Gastrocnemius medialis (tissue), 4 donors: ENCODE results near the gene PLK3. TPM values are rescaled to one million over a fixed set of nuclear protein-coding genes. Genes with fewer than 3 reads are reported as not detected.

Experiments
- ATAC-seq, 2 donors: fragments of 150-250 bp; one replicate each; pipeline ENCODE4 v1.9.1; 2016
- DNase-seq, 2 donors: peaks; one replicate each; pipeline ENCODE4 v3.0.0-alpha.2; 2019
- H3K27ac ChIP-seq, 4 donors: fragments of 200-600 bp; sonication (generic); 1 replicate in 1 of 4; 2 replicates in 3 of 4; pipeline ENCODE4 v1.5.1; 2016 to 2018; ENCODE audit warnings: mild to moderate bottlenecking in 2 of 4, moderate library complexity in 1 of 4
- H3K27me3 ChIP-seq, 3 donors: fragments of 200-600 bp; sonication (generic) in 2 of 3; 1 replicate in 1 of 3; 2 replicates in 2 of 3; pipeline versions ENCODE4 v1.5.1 to v1.6.0; 2016 to 2019; ENCODE audit warnings: mild to moderate bottlenecking in 1 of 3, moderate library complexity in 1 of 3
- H3K36me3 ChIP-seq, 2 donors: fragments of 200-600 bp; sonication (generic) in 1 of 2; one replicate each; pipeline ENCODE4 v1.5.1; 2017 to 2018
- H3K4me1 ChIP-seq, 2 donors: fragments of 200-600 bp; sonication (generic) in 1 of 2; one replicate each; pipeline ENCODE4 v1.5.1; 2016 to 2017; ENCODE audit warnings: mild to moderate bottlenecking in 2 of 2
- H3K4me3 ChIP-seq, 4 donors: fragments of 200-600 bp; sonication (generic) in 3 of 4; 1 replicate in 1 of 4; 2 replicates in 3 of 4; pipeline ENCODE4 v1.5.1; 2016 to 2019; ENCODE audit warnings: mild to moderate bottlenecking in 2 of 4
- H3K9me3 ChIP-seq, 3 donors: fragments of 200-600 bp; sonication (generic) in 2 of 3; 1 replicate in 1 of 3; 2 replicates in 2 of 3; pipeline ENCODE4 v1.5.1; 2016 to 2019
- CTCF ChIP-seq, 5 experiments: fragments of 450-650 bp in 3 of 5; fragments of 200-600 bp in 2 of 5; sonication (generic) in 2 of 5; IDR thresholded peaks in 4 of 5; conservative IDR thresholded peaks in 1 of 5; 1 replicate in 4 of 5; 2 replicates in 1 of 5; pipeline ENCODE4 v1.5.1; 2016 to 2019; ENCODE audit warnings: antibody characterized with exemption in 5 of 5, mild to moderate bottlenecking in 3 of 5, moderate library complexity in 3 of 5
- POLR2A ChIP-seq, 2 donors: fragments of 450-650 bp; IDR thresholded peaks; one replicate each; pipeline ENCODE4 v1.6.1; 2017; ENCODE audit warnings: antibody characterized with exemption in 2 of 2, mild to moderate bottlenecking in 2 of 2, moderate library complexity in 2 of 2
- in situ Hi-C, 4 donors: fragments of 200-750 bp; cut with MboI; loops; one replicate each; pipeline versions ENCODE4 v1.15.0 to v1.8.0; 2017; ENCODE audit warnings: low sequenced_read_pairs in 4 of 4
- intact Hi-C: fragments of 100-400 bp; cut with DNase I; formaldehyde crosslinking; loops from one replicate; pipeline ENCODE4 v1.15.1; 2023; ENCODE audit warnings: low total_unique reads
- total RNA-seq, 4 donors: library from RNA; depleted of rRNA; stranded (reverse); fragments of >200 nt; gene quantifications; one replicate each; pipeline versions ENCODE4 v1.1.0 to v1.2.3, GENCODE V29; 2016

The PLK3 gene
- total RNA-seq, 4 donors from 2014 or later = 1.6 to 4.3 (median 3.6) TPM

- H3K4me3 ChIP-seq = no peak overlapping the region
- DNase-seq (no peak), ATAC-seq (no peak)
- in situ Hi-C loops = no loop called here
- H3K36me3 ChIP-seq = peaks cover 0 to 35% of the 10 kb centered on the region in 2 donors
- no peaks in the 10 kb centered on the region for H3K27me3 ChIP-seq
- TF ChIP-seq POLR2A (IDR thresholded peaks at IDR 0.05) = no peak
- no peak for TF ChIP-seq CTCF (IDR thresholded peaks at IDR 0.05 in 4 of 5, conservative IDR thresholded peaks at IDR 0.05 in 1 of 5)
- H3K27ac ChIP-seq = no peak overlapping the region
- H3K4me1 ChIP-seq = no peaks in the 10 kb centered on the region
- intact Hi-C loops = no loop called here
- no peaks in the 10 kb centered on the region for H3K9me3 ChIP-seq
Observed at GRCh38 chr1:44853201-44853600, 53.0 kb downstream of the PLK3 start.

DNA sequence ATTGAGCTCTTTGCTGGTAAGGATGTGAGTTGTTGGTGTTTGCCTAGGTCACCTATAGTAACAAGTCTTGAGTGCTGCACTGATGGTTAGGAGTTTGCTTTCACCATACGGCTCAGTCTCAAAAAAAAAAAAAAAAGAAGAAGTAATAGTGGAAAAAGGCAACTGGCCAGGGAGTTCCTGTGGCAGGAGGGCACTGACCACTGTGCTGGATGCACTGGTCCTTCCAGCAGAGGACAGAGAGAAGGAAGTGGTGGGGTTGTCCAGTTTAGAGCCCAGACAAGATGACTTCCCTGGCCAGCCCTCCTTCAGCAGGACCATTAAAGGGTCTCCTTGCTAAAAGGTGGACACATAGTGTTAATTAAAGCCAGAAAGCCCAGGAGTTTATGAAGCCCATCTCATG lies 54.8 kb downstream of the PLK3 start:
- in situ Hi-C loops (no loop called here), intact Hi-C loops (no loop called here)
- Histone ChIP-seq H3K4me3 (no peak overlapping the region), H3K9me3 (no peaks in the 10 kb centered on the region), H3K27ac (no peak overlapping the region), H3K27me3 (no peaks in the 10 kb centered on the region), H3K36me3 (peaks cover 0 to 34% of the 10 kb centered on the region in 2 donors), H3K4me1 (no peaks in the 10 kb centered on the region)
- no peak for ATAC-seq
- DNase-seq = no peak
- TF ChIP-seq CTCF (IDR thresholded peaks at IDR 0.05 in 4 of 5, conservative IDR thresholded peaks at IDR 0.05 in 1 of 5) (no peak), POLR2A (IDR thresholded peaks at IDR 0.05) (no peak)

Other genes starting within 250 kb of the PLK3 start
- gene TMEM53, start 125.9 kb upstream of the PLK3 start, total RNA-seq = 1 to 10 TPM; 2.6 to 5.9 (median 4.2) TPM
- under 1 TPM in 1 of 4 donors, not detected in 3; 0.78 TPM for gene ARMH1, start 125.7 kb upstream of the PLK3 start, total RNA-seq
- gene RNU5D-1, start 69.2 kb upstream of the PLK3 start, total RNA-seq = not detected
- under 1 TPM in 2 of 4 donors, not detected in 2; 0.46 to 0.55 TPM for gene KIF2C, start 60.5 kb upstream of the PLK3 start, total RNA-seq
- gene RPS8, start 24.8 kb upstream of the PLK3 start, total RNA-seq = 1,000 to 10,000 TPM; 1,137 to 2,085 (median 1,818) TPM
- under 1 TPM in 1 of 4 donors, not detected in 3; 0.32 TPM for gene BEST4, start 12.2 kb upstream of the PLK3 start, total RNA-seq
- not detected for gene DYNLT4, start 7.0 kb downstream of the PLK3 start, total RNA-seq
- 1 to 10 TPM in 1 of 4 donors, under 1 TPM in 2, not detected in 1; 0.71 to 1.4 (median 0.91) TPM for gene BTBD19, start 8.1 kb downstream of the PLK3 start, total RNA-seq
- under 1 TPM; 0.10 to 0.56 (median 0.20) TPM for gene PTCH2, start 42.9 kb downstream of the PLK3 start, total RNA-seq
- gene EIF2B3, start 186.2 kb downstream of the PLK3 start, total RNA-seq = 10 to 100 TPM; 33.0 to 60.6 (median 54.7) TPM
- gene HECTD3, start 210.9 kb downstream of the PLK3 start, total RNA-seq = 10 to 100 TPM; 29.2 to 91.0 (median 47.0) TPM
- gene UROD, start 211.9 kb downstream of the PLK3 start, total RNA-seq = 10 to 100 TPM; 42.6 to 68.8 (median 61.7) TPM